ENCODE results near the gene TULP1.
"Not testable (repeated sequence)": the region's sequence is repeated elsewhere in the genome, so short reads cannot be mapped to it uniquely, and the experiment has no call there.

Gene TULP1

GRCh38 chr6:35519313-35520015 is 6.8 kb upstream of the TULP1 start:
- no peak for DNase-seq

GRCh38 chr6:35518566-35519312 is 6.0 kb upstream of the TULP1 start:
- no peak for DNase-seq

- DNase-seq: not testable (repeated sequence)
Measured at GRCh38 chr6:35517978-35518377, 5.3 kb upstream of the TULP1 start.

- no peak for DNase-seq
Measured at GRCh38 chr6:35516712-35517111, 4.0 kb upstream of the TULP1 start.

GRCh38 chr6:35515939-35516338 is 3.2 kb upstream of the TULP1 start:
- not testable (repeated sequence) for DNase-seq

- no peak for DNase-seq
Measured at GRCh38 chr6:35514587-35514986, 1.9 kb upstream of the TULP1 start.

- peak; percentile 67 for DNase-seq
Measured at GRCh38 chr6:35512006-35512405, 690 bp downstream of the TULP1 start.

GRCh38 chr6:35511562-35511941 is 1.1 kb downstream of the TULP1 start:
- DNase-seq: no peak

- DNase-seq: no peak
Measured at GRCh38 chr6:35510916-35511561, 1.7 kb downstream of the TULP1 start.

- no peak for DNase-seq
Measured at GRCh38 chr6:35508542-35508941, 4.2 kb downstream of the TULP1 start.

GRCh38 chr6:35508027-35508426 is 4.7 kb downstream of the TULP1 start:
- no peak for DNase-seq

- DNase-seq: no peak
Measured at GRCh38 chr6:35507221-35507620, 5.5 kb downstream of the TULP1 start.

GRCh38 chr6:35506536-35506935 is 6.2 kb downstream of the TULP1 start:
- DNase-seq: no peak

- no peak for DNase-seq
Measured at GRCh38 chr6:35505999-35506412, 6.7 kb downstream of the TULP1 start.

GRCh38 chr6:35503534-35503933 is 9.2 kb downstream of the TULP1 start:
- DNase-seq: no peak

- DNase-seq: no peak
Measured at GRCh38 chr6:35501784-35502183, 10.9 kb downstream of the TULP1 start.

GRCh38 chr6:35500782-35501181 is 11.9 kb downstream of the TULP1 start:
- no peak for DNase-seq

- DNase-seq: no peak
Measured at GRCh38 chr6:35499372-35499771, 13.3 kb downstream of the TULP1 start.

GRCh38 chr6:35498422-35499067 is 14.2 kb downstream of the TULP1 start:
- no peak for DNase-seq

GRCh38 chr6:35497571-35498421 is 14.9 kb downstream of the TULP1 start:
- DNase-seq: peak; percentile 82

- DNase-seq: peak; percentile 88
Measured at GRCh38 chr6:35496841-35497570, 15.7 kb downstream of the TULP1 start, which contains the start of gene TEAD3. Gene TEAD3 (minus strand): TSS chr6:35497079.
